Right lobe of liver (tissue), 6 donors: ENCODE measurements around the gene FXYD6. TPM values are rescaled to one million over a fixed set of nuclear protein-coding genes. Genes with fewer than 3 reads are reported as not detected.

Source experiments
- ATAC-seq, 4 donors: fragments of 200-7000 bp; cut with Tn5 transposase; one replicate each; pipeline ENCODE4 v1.9.1; 2020; ENCODE audit warnings: mild to moderate bottlenecking in 4 of 4, moderate library complexity in 4 of 4
- DNase-seq, 3 donors: peaks; one replicate each; pipeline ENCODE4 v3.0.0-alpha.2; 2020
- H3K27ac ChIP-seq, 3 donors: fragments of 200-600 bp; one replicate each; pipeline ENCODE4 v1.8.0; 2022
- H3K27me3 ChIP-seq, 2 donors: fragments of 200-600 bp; one replicate each; pipeline ENCODE4 v1.8.0; 2022
- H3K36me3 ChIP-seq, 4 donors: fragments of 200-600 bp; sonication (generic) in 1 of 4; one replicate each; pipeline versions ENCODE4 v1.5.1 to v1.8.0; 2017 to 2022; ENCODE audit warnings: control low read depth in 1 of 4
- H3K4me1 ChIP-seq, 4 donors: fragments of 200-600 bp; sonication (generic) in 1 of 4; one replicate each; pipeline versions ENCODE4 v1.5.1 to v1.8.0; 2017 to 2022; ENCODE audit warnings: control low read depth in 1 of 4
- H3K4me3 ChIP-seq, 3 donors: fragments of 200-600 bp; one replicate each; pipeline ENCODE4 v1.8.0; 2022
- H3K9me3 ChIP-seq, 4 donors: fragments of 200-600 bp; sonication (generic) in 1 of 4; one replicate each; pipeline versions ENCODE4 v1.5.1 to v1.8.0; 2017 to 2022; ENCODE audit warnings: control low read depth in 1 of 4
- POLR2A ChIP-seq: fragments of 450-650 bp; IDR thresholded peaks from one replicate; pipeline ENCODE4 v1.6.1; 2017; ENCODE audit warnings: antibody characterized with exemption, mild to moderate bottlenecking
- WGBS: methylation state at CpG from one replicate; pipeline ENCODE4 v1.1.6; 2018; ENCODE audit warnings: low coverage, low lambda C conversion rate; ENCODE audit not compliant: insufficient coverage; ENCODE audit errors: missing lambda C conversion rate; 5-methylcytosine and 5-hydroxymethylcytosine counted together
- intact Hi-C, 2 donors: fragments of 100-400 bp; cut with DNase I; formaldehyde crosslinking; loops; one replicate each; pipeline versions ENCODE4 v1.11.2 to v1.14.1; 2022
- total RNA-seq, 6 experiments: library from RNA; depleted of rRNA in 2 of 6; stranded (reverse); fragments of >200 nt in 2 of 6; fragmentation: NEBNext Ultra II Directional in 3 of 6; extraction: Animal tissue kit (Norgen Biotek cat#: 25700) in 3 of 6; gene quantifications; one replicate each; pipeline versions ENCODE4 v1.1.0 to v1.2.4, GENCODE V29; 2016 to 2023
- TF ChIP-seq, protein P1 (sequence below), 4 donors: fragments of 200-600 bp in 3 of 4; fragments of 450-650 bp in 1 of 4; IDR thresholded peaks; one replicate each; pipeline versions ENCODE4 v1.5.1 to v1.8.0; 2016 to 2022; ENCODE audit warnings: antibody characterized with exemption in 4 of 4, mild to moderate bottlenecking in 2 of 4
- donor health status: DM: no; HTN: yes; CAD: no.
- donor health status: DM: no; HTN: no; CAD: no.
- donor health status: DM: no; HTN: no; CAD: no.
- donor health status: DM: no; HTN: yes; CAD: no.
- donor health status: DM: no; HTN: yes; CAD: no.

FXYD6 gene
- total RNA-seq, 6 experiments from 2014 or later = 4.9 to 14.4 (median 8.9) TPM

- Histone ChIP-seq H3K27me3 (no peaks in the 10 kb centered on the region), H3K4me3 (no peak overlapping the region), H3K4me1 (no peaks in the 10 kb centered on the region), H3K27ac (no peak overlapping the region), H3K9me3 (no peaks in the 10 kb centered on the region), H3K36me3 (no peaks in the 10 kb centered on the region)
- TF ChIP-seq POLR2A = no peak
- TF ChIP-seq, protein P1, sequence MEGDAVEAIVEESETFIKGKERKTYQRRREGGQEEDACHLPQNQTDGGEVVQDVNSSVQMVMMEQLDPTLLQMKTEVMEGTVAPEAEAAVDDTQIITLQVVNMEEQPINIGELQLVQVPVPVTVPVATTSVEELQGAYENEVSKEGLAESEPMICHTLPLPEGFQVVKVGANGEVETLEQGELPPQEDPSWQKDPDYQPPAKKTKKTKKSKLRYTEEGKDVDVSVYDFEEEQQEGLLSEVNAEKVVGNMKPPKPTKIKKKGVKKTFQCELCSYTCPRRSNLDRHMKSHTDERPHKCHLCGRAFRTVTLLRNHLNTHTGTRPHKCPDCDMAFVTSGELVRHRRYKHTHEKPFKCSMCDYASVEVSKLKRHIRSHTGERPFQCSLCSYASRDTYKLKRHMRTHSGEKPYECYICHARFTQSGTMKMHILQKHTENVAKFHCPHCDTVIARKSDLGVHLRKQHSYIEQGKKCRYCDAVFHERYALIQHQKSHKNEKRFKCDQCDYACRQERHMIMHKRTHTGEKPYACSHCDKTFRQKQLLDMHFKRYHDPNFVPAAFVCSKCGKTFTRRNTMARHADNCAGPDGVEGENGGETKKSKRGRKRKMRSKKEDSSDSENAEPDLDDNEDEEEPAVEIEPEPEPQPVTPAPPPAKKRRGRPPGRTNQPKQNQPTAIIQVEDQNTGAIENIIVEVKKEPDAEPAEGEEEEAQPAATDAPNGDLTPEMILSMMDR (IDR thresholded peaks at IDR 0.05) = no peak
- peak in 1 of 3 donors; percentile 35 for DNase-seq
- ATAC-seq = peak in 2 of 4 donors; percentile 17 to 29
- intact Hi-C loops = no loop called here
- 53% methylated on average over 9 of the region's 12 CpGs for WGBS
Observed at GRCh38 chr11:117855186-117855845, 21.1 kb downstream of the FXYD6 start.

DNA sequence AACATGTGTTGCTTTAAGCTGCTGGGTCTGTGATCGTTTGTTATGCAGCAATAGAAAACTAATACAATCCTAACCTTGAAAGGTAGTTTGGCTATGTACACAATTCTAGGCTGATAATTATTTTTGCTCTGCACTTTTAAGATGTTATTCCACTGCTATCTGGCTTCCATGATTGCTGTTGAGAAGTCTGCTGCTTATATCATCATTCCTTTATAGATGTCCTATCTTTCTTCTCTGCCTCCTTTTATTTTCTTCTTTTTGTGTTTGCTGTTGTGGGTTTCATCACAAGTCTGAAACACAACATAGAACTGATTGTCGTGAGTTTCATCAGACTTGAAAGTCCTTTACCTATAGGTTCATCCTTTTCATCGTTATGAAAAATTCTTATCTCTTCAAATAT is 24.1 kb downstream of the FXYD6 start:
- no peak for TF ChIP-seq POLR2A
- H3K27me3 ChIP-seq = no peaks in the 10 kb centered on the region
- H3K4me3 ChIP-seq = no peak overlapping the region
- WGBS = 57% methylated on average over 3 of the region's 3 CpGs
- H3K9me3 ChIP-seq = no peaks in the 10 kb centered on the region
- no peak for ATAC-seq
- H3K27ac ChIP-seq = no peak overlapping the region
- H3K36me3 ChIP-seq = no peaks in the 10 kb centered on the region
- H3K4me1 ChIP-seq = no peaks in the 10 kb centered on the region
- intact Hi-C loops = no loop called here
- no peak for DNase-seq

- intact Hi-C loops = no loop called here
- ATAC-seq (peak in 1 of 4 donors; percentile 38), DNase-seq (peak in 1 of 3 donors; percentile 23)
- no peaks in the 10 kb centered on the region for H3K4me1 ChIP-seq
- no peak overlapping the region for H3K27ac ChIP-seq
- H3K9me3 ChIP-seq = no peaks in the 10 kb centered on the region
- 45% methylated on average over 3 of the region's 3 CpGs for WGBS
- no peak for TF ChIP-seq POLR2A
- TF ChIP-seq, protein P1 (IDR thresholded peaks at IDR 0.05) = no peak
- no peaks in the 10 kb centered on the region for H3K27me3 ChIP-seq
- no peaks in the 10 kb centered on the region for H3K36me3 ChIP-seq
- H3K4me3 ChIP-seq = no peak overlapping the region
Observed at GRCh38 chr11:117851852-117852251, 24.6 kb downstream of the FXYD6 start.

GRCh38 chr11:117851106-117851505 is 25.4 kb downstream of the FXYD6 start:
- no peak overlapping the region for H3K27ac ChIP-seq
- H3K4me3 ChIP-seq = no peak overlapping the region
- DNase-seq = peak in 1 of 3 donors; percentile 10
- intact Hi-C loops = no loop called here
- no peaks in the 10 kb centered on the region for H3K36me3 ChIP-seq
- TF ChIP-seq, protein P1 (IDR thresholded peaks at IDR 0.05) = no peak
- no peak for TF ChIP-seq POLR2A
- 83% methylated on average over 1 of the region's 3 CpGs for WGBS
- no peaks in the 10 kb centered on the region for H3K27me3 ChIP-seq
- ATAC-seq = no peak
- no peaks in the 10 kb centered on the region for H3K9me3 ChIP-seq
- H3K4me1 ChIP-seq = no peaks in the 10 kb centered on the region

- no peaks in the 10 kb centered on the region for H3K9me3 ChIP-seq
- no peaks in the 10 kb centered on the region for H3K4me1 ChIP-seq
- H3K36me3 ChIP-seq = no peaks in the 10 kb centered on the region
- no peak for TF ChIP-seq POLR2A
- TF ChIP-seq, protein P1 (IDR thresholded peaks at IDR 0.05) = no peak
- intact Hi-C loops = no loop called here
- H3K27ac ChIP-seq = no peak overlapping the region
- 72% methylated on average over 6 of the region's 6 CpGs for WGBS
- no peaks in the 10 kb centered on the region for H3K27me3 ChIP-seq
- no peak overlapping the region for H3K4me3 ChIP-seq
- ATAC-seq = no peak
- DNase-seq = peak in 1 of 3 donors; percentile 20
Observed at GRCh38 chr11:117849781-117850414, 26.6 kb downstream of the FXYD6 start.
